B cell (primary cell): ENCODE results near the gene EIF4ENIF1. TPM values are rescaled to one million over a fixed set of nuclear protein-coding genes. Genes with fewer than 3 reads are reported as not detected.

Source experiments
- ATAC-seq: fragments of 200-7000 bp; cut with Tn5 transposase; one replicate; pipeline ENCODE4 v1.10.0; 2021; ENCODE audit warnings: low read depth, mild to moderate bottlenecking, moderate number of reproducible peaks, moderate library complexity
- CTCF ChIA-PET: fragments of 350-600 bp; sonication (Branson Sonifier 250); formaldehyde crosslinking; loops from one replicate; lab custom pipeline; 2021; ENCODE audit warnings: antibody characterized with exemption, inconsistent platforms; lab: Charles Lee
- POLR2A ChIA-PET: fragments of 350-600 bp; sonication (Branson Sonifier 250); formaldehyde crosslinking; loops from one replicate; lab custom pipeline; 2021; ENCODE audit warnings: antibody characterized with exemption; lab: Charles Lee
- DNase-seq: peaks from one replicate; pipeline ENCODE4 v3.0.0; 2013
- H2AFZ ChIP-seq: 2 replicates; pipeline ENCODE4 v1.6.1; 2012; ENCODE audit warnings: mild to moderate bottlenecking, low read depth, low read length; ENCODE audit not compliant: insufficient read depth, poor library complexity, severe bottlenecking
- H3K27ac ChIP-seq, 2 donors: 1 replicate in 1 of 2; 2 replicates in 1 of 2; pipeline ENCODE4 v1.5.1; 2012 to 2013; ENCODE audit warnings: low read length in 2 of 2, mild to moderate bottlenecking in 2 of 2, moderate library complexity in 1 of 2
- H3K27me3 ChIP-seq, 4 experiments: fragments of 200-600 bp in 1 of 4; sonication (generic) in 1 of 4; replicated peaks in 1 of 4; 1 replicate in 2 of 4; 2 replicates in 2 of 4; pipeline versions ENCODE4 v1.6.1 to v1.7.0; 2013 to 2016; ENCODE audit warnings: low read length in 3 of 4, mild to moderate bottlenecking in 2 of 4, mixed read lengths in 1 of 4, moderate library complexity in 1 of 4; ENCODE audit not compliant: insufficient read depth in 4 of 4, control insufficient read depth in 3 of 4; ENCODE audit errors: control extremely low read depth in 1 of 4
- H3K36me3 ChIP-seq, 2 experiments: replicated peaks in 1 of 2; 1 replicate in 1 of 2; 2 replicates in 1 of 2; pipeline versions ENCODE4 v1.6.1 to v1.7.1; 2013; ENCODE audit warnings: low read length in 1 of 2; ENCODE audit not compliant: insufficient read depth in 2 of 2, control insufficient read depth in 1 of 2; ENCODE audit errors: control extremely low read depth in 1 of 2, extremely low read depth in 1 of 2
- H3K4me1 ChIP-seq, 2 donors: fragments of 200-600 bp in 1 of 2; sonication (generic) in 1 of 2; 1 replicate in 1 of 2; 2 replicates in 1 of 2; pipeline versions ENCODE4 v1.5.1 to v1.6.1; 2013 to 2017; ENCODE audit warnings: low read length in 2 of 2; ENCODE audit not compliant: control insufficient read depth in 2 of 2, insufficient read depth in 2 of 2
- H3K4me2 ChIP-seq: replicated peaks from 2 replicates; pipeline ENCODE3; 2012; ENCODE audit warnings: mild to moderate bottlenecking, low read depth, low read length; ENCODE audit not compliant: poor library complexity, severe bottlenecking
- H3K4me3 ChIP-seq, 5 experiments: fragments of 200-600 bp in 1 of 5; sonication (generic) in 1 of 5; 1 replicate in 3 of 5; 2 replicates in 2 of 5; pipeline versions ENCODE4 v1.5.1 to v1.7.0; 2011 to 2016; ENCODE audit warnings: low read length in 4 of 5, mild to moderate bottlenecking in 4 of 5, low read depth in 2 of 5, control low read depth in 1 of 5, moderate library complexity in 1 of 5; ENCODE audit not compliant: insufficient read depth in 1 of 5; ENCODE audit errors: control extremely low read depth in 1 of 5, extremely low read depth in 1 of 5
- H3K79me2 ChIP-seq: fragments of 200-600 bp; sonication (generic); one replicate; pipeline ENCODE4 v1.6.0; 2016; ENCODE audit warnings: low read length; ENCODE audit not compliant: control insufficient read depth, insufficient read depth
- H3K9ac ChIP-seq: fragments of 200-600 bp; sonication (generic); 2 replicates; pipeline ENCODE4 v1.6.1; 2017; ENCODE audit warnings: mild to moderate bottlenecking, low read length, moderate library complexity
- H3K9me3 ChIP-seq, 3 donors: one replicate each; pipeline versions ENCODE4 v1.6.1 to v1.7.1; 2013; ENCODE audit warnings: low read length in 2 of 3; ENCODE audit not compliant: control insufficient read depth in 2 of 3, insufficient read depth in 1 of 3; ENCODE audit errors: control extremely low read depth in 1 of 3
- H4K20me1 ChIP-seq: 2 replicates; pipeline ENCODE4 v1.6.0; 2012; ENCODE audit warnings: mild to moderate bottlenecking, low read length; ENCODE audit not compliant: insufficient read depth, control insufficient read depth, poor library complexity, severe bottlenecking
- H3K27ac Mint-ChIP-seq: one replicate; pipeline ENCODE4 v1.8.0; 2021; ENCODE audit warnings: mixed read lengths
- H3K27me3 Mint-ChIP-seq: one replicate; pipeline ENCODE4 v1.8.0; 2021; ENCODE audit warnings: mixed read lengths
- H3K4me1 Mint-ChIP-seq: one replicate; pipeline ENCODE4 v1.8.0; 2021; ENCODE audit warnings: mixed read lengths
- H3K4me3 Mint-ChIP-seq: one replicate; pipeline ENCODE4 v1.8.0; 2021; ENCODE audit warnings: mixed read lengths
- H3K9me3 Mint-ChIP-seq: one replicate; pipeline ENCODE4 v1.8.0; 2022; ENCODE audit warnings: mixed read lengths; ENCODE audit not compliant: insufficient read depth
- CTCF ChIP-seq: fragments of 200-600 bp; IDR thresholded peaks from one replicate; pipeline ENCODE4 v1.8.0; 2022; ENCODE audit warnings: antibody characterized with exemption, mild to moderate bottlenecking
- EZH2 ChIP-seq: IDR thresholded peaks from 2 replicates; pipeline ENCODE4 v1.6.1; 2012; ENCODE audit warnings: borderline replicate concordance, low read depth, mild to moderate bottlenecking, moderate library complexity, low read length; ENCODE audit not compliant: insufficient read depth, poor library complexity, severe bottlenecking
- WGBS: methylation state at CpG from one replicate; pipeline ENCODE4 v1.1.5; 2013; ENCODE audit warnings: missing lambda C conversion rate; ENCODE audit not compliant: insufficient coverage; 5-methylcytosine and 5-hydroxymethylcytosine counted together
- intact Hi-C: fragments of 100-400 bp; cut with micrococcal nuclease; formaldehyde crosslinking; loops from one replicate; pipeline ENCODE4 v1.10.0; 2022
- polyA plus RNA-seq: library from polyadenylated mRNA; depleted of rRNA; stranded (reverse); fragments of >200 nt; gene quantifications from 2 replicates; pipeline ENCODE4 v1.2.3, GENCODE V29; 2012
- total RNA-seq, 2 donors: library from RNA; stranded (reverse); fragments of 120-200 nt in 1 of 2; gene quantifications; 1 replicate in 1 of 2; 2 replicates in 1 of 2; pipeline versions ENCODE4 v1.2.3 to v1.2.4, GENCODE V29; 2013 to 2022

EIF4ENIF1 gene
- total and polyA plus RNA-seq, 2 donors (not counting 1 experiment from before 2014, with no cell fraction given), result 29.4 to 58.3 TPM

- POLR2A ChIA-PET, result interaction anchor here (0.9 to 1.6 kb wide), 2 partner anchors 51 to 109 kb away, joined by 3 to 19 read pairs; partner anchors contain the start of gene PATZ1
- Mint-ChIP-seq H3K4me3 (no peak overlapping the region), H3K27me3 (peaks cover 5% of the 10 kb centered on the region), H3K27ac (no peak overlapping the region), H3K4me1 (peaks cover 21% of the 10 kb centered on the region), H3K9me3 (no peaks in the 10 kb centered on the region)
- H3K4me2 ChIP-seq, result peak overlapping the region; percentile 76
- no peak overlapping the region for H3K27ac ChIP-seq
- CTCF ChIA-PET, result interaction anchor here (0.8 to 2.1 kb wide), 2 partner anchors 52 to 1007 kb away, joined by 3 to 9 read pairs; partner anchors contain the start of gene PATZ1
- H3K36me3 ChIP-seq, result peaks cover 0 to 8% of the 10 kb centered on the region in 2 experiments
- no peak for ATAC-seq
- DNase-seq, result no peak
- WGBS, result 86% methylated on average over 3 of the region's 5 CpGs
- TF ChIP-seq CTCF, result no peak
- peaks cover 13 to 17% of the 10 kb centered on the region in 2 donors for H3K4me1 ChIP-seq
- no peak overlapping the region for H3K4me3 ChIP-seq
- peak overlapping the region; percentile 89 for H2AFZ ChIP-seq
- peaks cover 12% of the 10 kb centered on the region for H4K20me1 ChIP-seq
- peaks cover 1 to 8% (median 2%) of the 10 kb centered on the region in 3 donors for H3K9me3 ChIP-seq
- intact Hi-C loops, result loop anchor here (2.0 kb wide), 2 partner anchors 351 to 429 kb away; partner anchors contain the start of genes MORC2 and TUG1
- peaks cover 42% of the 10 kb centered on the region for H3K79me2 ChIP-seq
- H3K27me3 ChIP-seq, result no peaks in the 10 kb centered on the region
- H3K9ac ChIP-seq, result no peak overlapping the region
These were observed 91.4 kb downstream of the EIF4ENIF1 start for GRCh38 chr22:31398231-31398630.

GRCh38 chr22:31394326-31394725 lies 95.3 kb downstream of the EIF4ENIF1 start:
- Histone ChIP-seq H4K20me1 (no peaks in the 10 kb centered on the region), H3K4me1 (peaks cover 4 to 7% of the 10 kb centered on the region in 2 donors), H3K9me3 (peaks cover 1 to 8% (median 2%) of the 10 kb centered on the region in 3 donors), H3K4me2 (no peak overlapping the region), H3K9ac (no peak overlapping the region), H3K27ac (no peak overlapping the region), H3K4me3 (no peak overlapping the region), H3K36me3 (no peaks in the 10 kb centered on the region), H3K27me3 (no peaks in the 10 kb centered on the region), H2AFZ (no peak overlapping the region), H3K79me2 (peaks cover 4% of the 10 kb centered on the region)
- WGBS, result 93% methylated on average over 2 of the region's 3 CpGs
- ChIA-PET CTCF (no interaction called here), POLR2A (no interaction called here)
- Mint-ChIP-seq H3K27me3 (peaks cover 5% of the 10 kb centered on the region), H3K4me3 (no peak overlapping the region), H3K27ac (no peak overlapping the region), H3K9me3 (no peaks in the 10 kb centered on the region), H3K4me1 (peaks cover 4% of the 10 kb centered on the region)
- no peak for DNase-seq
- ATAC-seq, result no peak
- intact Hi-C loops, result no loop called here
- TF ChIP-seq CTCF (no peak), EZH2 (no peak)
